HepG2 (cell line): Measurements from ENCODE around the gene RAB24. TPM values are rescaled to one million over a fixed set of nuclear protein-coding genes. Genes with fewer than 3 reads are reported as not detected.

Experiments
- AHR ChIP-seq: IDR thresholded peaks from 2 replicates; pipeline ENCODE4 v1.6.1; 2018; ENCODE audit warnings: missing genetic modification reagents, missing compliant biosample characterization
- ARID5B ChIP-seq: IDR thresholded peaks from 2 replicates; pipeline ENCODE4 v1.4.0; 2020; ENCODE audit warnings: mild to moderate bottlenecking, missing genetic modification reagents
- HNF4A ChIP-seq: sonication (generic); formaldehyde crosslinking; IDR thresholded peaks from 2 replicates; pipeline ENCODE4 v1.4.0; 2020; ENCODE audit warnings: missing genetic modification reagents
- HOXA3 ChIP-seq: sonication (generic); formaldehyde crosslinking; IDR thresholded peaks from 2 replicates; pipeline ENCODE4 v1.5.0; 2020; ENCODE audit warnings: missing genetic modification reagents
- MTERF4 ChIP-seq: sonication (generic); formaldehyde crosslinking; IDR thresholded peaks from 2 replicates; pipeline ENCODE4 v1.8.0; 2023; ENCODE audit warnings: mild to moderate bottlenecking, missing genetic modification reagents
- SUZ12 ChIP-seq: fragments of 150-350 bp; IDR thresholded peaks from 2 replicates; pipeline ENCODE4 v1.6.1; 2014; ENCODE audit warnings: low read depth, low read length
- SYNCRIP ChIP-seq: fragments of 200-400 bp; formaldehyde crosslinking; IDR thresholded peaks from 2 replicates; pipeline ENCODE4 v1.6.1; 2018; ENCODE audit warnings: mild to moderate bottlenecking, low read depth, low read length; ENCODE audit not compliant: insufficient read depth
- ZFP41 ChIP-seq: sonication (generic); formaldehyde crosslinking; IDR thresholded peaks from 2 replicates; pipeline ENCODE4 v1.4.0; 2020; ENCODE audit warnings: mild to moderate bottlenecking, missing genetic modification reagents, borderline replicate concordance
- ZNF251 ChIP-seq: sonication (generic); formaldehyde crosslinking; IDR thresholded peaks from 2 replicates; pipeline ENCODE4 v1.9.0; 2021; ENCODE audit warnings: mild to moderate bottlenecking, missing genetic modification reagents
- ZNF639 ChIP-seq: conservative IDR thresholded peaks from 2 replicates; pipeline ENCODE4 v1.6.1; 2018; ENCODE audit warnings: missing genetic modification reagents
- ZNF740 ChIP-seq: sonication (generic); formaldehyde crosslinking; IDR thresholded peaks from 2 replicates; pipeline ENCODE4 v1.4.0; 2020; ENCODE audit warnings: missing genetic modification reagents
- polyA plus RNA-seq, 8 experiments: library from polyadenylated mRNA; depleted of rRNA in 3 of 8; stranded (reverse) in 7 of 8; unstranded in 1 of 8; fragments of >200 nt; fragmentation: Illumina TruSeq in 4 of 8; extraction: Trizol in 4 of 8; gene quantifications; 2 replicates each; pipeline versions ENCODE4 v1.2.1 to v1.2.3, GENCODE V29; 2011 to 2016; ENCODE audit warnings: low read depth in 4 of 8, missing spikeins in 1 of 8, mixed read lengths in 1 of 8; ENCODE audit not compliant: insufficient read depth in 1 of 8
- total RNA-seq, 5 experiments: library from RNA; depleted of rRNA; stranded (reverse); fragments of >200 nt; fragmentation: Illumina TruSeq; extraction: Trizol; gene quantifications; 2 replicates each; pipeline ENCODE4 v1.2.3, GENCODE V29; 2016; ENCODE audit warnings: low read depth in 1 of 5
- TF ChIP-seq, protein P1 (sequence below): sonication (generic); formaldehyde crosslinking; IDR thresholded peaks from 2 replicates; pipeline ENCODE4 v1.9.0; 2021; ENCODE audit warnings: missing genetic modification reagents, borderline replicate concordance
- TF ChIP-seq, protein P2 (sequence below): sonication (generic); formaldehyde crosslinking; IDR thresholded peaks from 2 replicates; pipeline ENCODE4 v1.9.0; 2022; ENCODE audit warnings: missing genetic modification reagents, mild to moderate bottlenecking, borderline replicate concordance
- TF ChIP-seq, protein P3 (sequence below): sonication (generic); formaldehyde crosslinking; IDR thresholded peaks from 2 replicates; pipeline ENCODE4 v1.5.0; 2020; ENCODE audit warnings: mild to moderate bottlenecking, missing genetic modification reagents, moderate library complexity

The RAB24 gene
- total and polyA plus RNA-seq, 2 of the 13 experiments (the other 11 are each of a cell fraction or from before 2014, with no cell fraction given) = 22.9 to 63.7 TPM

- TF ChIP-seq HOXA3 (CRISPR knock-in tag) (0 out of 2 replicates have a peak, but pooled peaks have one; percentile 16), ARID5B (no peak), SUZ12 (no peak), ZNF251 (CRISPR knock-in tag) (no peak), MTERF4 (CRISPR knock-in tag) (no peak), SYNCRIP (no peak), ZNF740 (CRISPR knock-in tag) (0 out of 2 replicates have a peak, but pooled peaks have one; percentile 10), ZFP41 (no peak), HNF4A (CRISPR knock-in tag) (peak; percentile 48; the same call in 1 of the 2 replicates), ZNF639 (CRISPR knock-in tag) (no peak), AHR (CRISPR knock-in tag) (no peak)
- TF ChIP-seq, protein P1, sequence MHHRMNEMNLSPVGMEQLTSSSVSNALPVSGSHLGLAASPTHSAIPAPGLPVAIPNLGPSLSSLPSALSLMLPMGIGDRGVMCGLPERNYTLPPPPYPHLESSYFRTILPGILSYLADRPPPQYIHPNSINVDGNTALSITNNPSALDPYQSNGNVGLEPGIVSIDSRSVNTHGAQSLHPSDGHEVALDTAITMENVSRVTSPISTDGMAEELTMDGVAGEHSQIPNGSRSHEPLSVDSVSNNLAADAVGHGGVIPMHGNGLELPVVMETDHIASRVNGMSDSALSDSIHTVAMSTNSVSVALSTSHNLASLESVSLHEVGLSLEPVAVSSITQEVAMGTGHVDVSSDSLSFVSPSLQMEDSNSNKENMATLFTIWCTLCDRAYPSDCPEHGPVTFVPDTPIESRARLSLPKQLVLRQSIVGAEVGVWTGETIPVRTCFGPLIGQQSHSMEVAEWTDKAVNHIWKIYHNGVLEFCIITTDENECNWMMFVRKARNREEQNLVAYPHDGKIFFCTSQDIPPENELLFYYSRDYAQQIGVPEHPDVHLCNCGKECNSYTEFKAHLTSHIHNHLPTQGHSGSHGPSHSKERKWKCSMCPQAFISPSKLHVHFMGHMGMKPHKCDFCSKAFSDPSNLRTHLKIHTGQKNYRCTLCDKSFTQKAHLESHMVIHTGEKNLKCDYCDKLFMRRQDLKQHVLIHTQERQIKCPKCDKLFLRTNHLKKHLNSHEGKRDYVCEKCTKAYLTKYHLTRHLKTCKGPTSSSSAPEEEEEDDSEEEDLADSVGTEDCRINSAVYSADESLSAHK (CRISPR knock-in tag) = no peak
- TF ChIP-seq, protein P2, sequence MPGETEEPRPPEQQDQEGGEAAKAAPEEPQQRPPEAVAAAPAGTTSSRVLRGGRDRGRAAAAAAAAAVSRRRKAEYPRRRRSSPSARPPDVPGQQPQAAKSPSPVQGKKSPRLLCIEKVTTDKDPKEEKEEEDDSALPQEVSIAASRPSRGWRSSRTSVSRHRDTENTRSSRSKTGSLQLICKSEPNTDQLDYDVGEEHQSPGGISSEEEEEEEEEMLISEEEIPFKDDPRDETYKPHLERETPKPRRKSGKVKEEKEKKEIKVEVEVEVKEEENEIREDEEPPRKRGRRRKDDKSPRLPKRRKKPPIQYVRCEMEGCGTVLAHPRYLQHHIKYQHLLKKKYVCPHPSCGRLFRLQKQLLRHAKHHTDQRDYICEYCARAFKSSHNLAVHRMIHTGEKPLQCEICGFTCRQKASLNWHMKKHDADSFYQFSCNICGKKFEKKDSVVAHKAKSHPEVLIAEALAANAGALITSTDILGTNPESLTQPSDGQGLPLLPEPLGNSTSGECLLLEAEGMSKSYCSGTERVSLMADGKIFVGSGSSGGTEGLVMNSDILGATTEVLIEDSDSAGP (CRISPR knock-in tag) = 0 out of 2 replicates have a peak, but pooled peaks have one; percentile 26
- TF ChIP-seq, protein P3, sequence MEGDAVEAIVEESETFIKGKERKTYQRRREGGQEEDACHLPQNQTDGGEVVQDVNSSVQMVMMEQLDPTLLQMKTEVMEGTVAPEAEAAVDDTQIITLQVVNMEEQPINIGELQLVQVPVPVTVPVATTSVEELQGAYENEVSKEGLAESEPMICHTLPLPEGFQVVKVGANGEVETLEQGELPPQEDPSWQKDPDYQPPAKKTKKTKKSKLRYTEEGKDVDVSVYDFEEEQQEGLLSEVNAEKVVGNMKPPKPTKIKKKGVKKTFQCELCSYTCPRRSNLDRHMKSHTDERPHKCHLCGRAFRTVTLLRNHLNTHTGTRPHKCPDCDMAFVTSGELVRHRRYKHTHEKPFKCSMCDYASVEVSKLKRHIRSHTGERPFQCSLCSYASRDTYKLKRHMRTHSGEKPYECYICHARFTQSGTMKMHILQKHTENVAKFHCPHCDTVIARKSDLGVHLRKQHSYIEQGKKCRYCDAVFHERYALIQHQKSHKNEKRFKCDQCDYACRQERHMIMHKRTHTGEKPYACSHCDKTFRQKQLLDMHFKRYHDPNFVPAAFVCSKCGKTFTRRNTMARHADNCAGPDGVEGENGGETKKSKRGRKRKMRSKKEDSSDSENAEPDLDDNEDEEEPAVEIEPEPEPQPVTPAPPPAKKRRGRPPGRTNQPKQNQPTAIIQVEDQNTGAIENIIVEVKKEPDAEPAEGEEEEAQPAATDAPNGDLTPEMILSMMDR (CRISPR knock-in tag) = no peak
These were observed 11.1 kb upstream of the RAB24 start (continued) for GRCh38 chr5:177314376-177315342.
